ENCODE measurements around the gene MLST8.
"Not testable (repeated sequence)": the region's sequence is repeated elsewhere in the genome, so short reads cannot be mapped to it uniquely, and the experiment has no call there.

MLST8 gene

GRCh38 chr16:2229091-2229490, 23.8 kb downstream of the MLST8 start:
- in situ Hi-C loops (cut with MboI; ENCODE audit: low sequenced_read_pairs): no loop called here

- in situ Hi-C loops (cut with MboI; ENCODE audit: low sequenced_read_pairs): no loop called here
Measured at GRCh38 chr16:2229632-2230250, 24.5 kb downstream of the MLST8 start.

GRCh38 chr16:2230376-2230775, 25.1 kb downstream of the MLST8 start:
- in situ Hi-C loops (cut with MboI; ENCODE audit: low sequenced_read_pairs): no loop called here

- in situ Hi-C loops (cut with MboI; ENCODE audit: low sequenced_read_pairs): no loop called here
Measured at GRCh38 chr16:2231016-2231931, 26.0 kb downstream of the MLST8 start.

- in situ Hi-C loops (cut with MboI; ENCODE audit: low sequenced_read_pairs): no loop called here
Measured at GRCh38 chr16:2232094-2232990, 27.1 kb downstream of the MLST8 start.

- in situ Hi-C loops (cut with MboI; ENCODE audit: low sequenced_read_pairs): no loop called here
Measured at GRCh38 chr16:2233046-2233775, 28.0 kb downstream of the MLST8 start.

- in situ Hi-C loops (cut with MboI; ENCODE audit: low sequenced_read_pairs): no loop called here
Measured at GRCh38 chr16:2233872-2234812, 28.9 kb downstream of the MLST8 start.

GRCh38 chr16:2234813-2235170, 29.5 kb downstream of the MLST8 start:
- in situ Hi-C loops (cut with MboI; ENCODE audit: low sequenced_read_pairs): no loop called here

GRCh38 chr16:2235234-2235651, 30.0 kb downstream of the MLST8 start:
- in situ Hi-C loops (cut with MboI; ENCODE audit: low sequenced_read_pairs): no loop called here

GRCh38 chr16:2235695-2236336, 30.6 kb downstream of the MLST8 start:
- in situ Hi-C loops (cut with MboI; ENCODE audit: low sequenced_read_pairs): no loop called here

- in situ Hi-C loops (cut with MboI; ENCODE audit: low sequenced_read_pairs): no loop called here
Measured at GRCh38 chr16:2236337-2237101, 31.3 kb downstream of the MLST8 start, which contains the start of gene DNASE1L2. TSS of gene DNASE1L2 (plus strand) at chr16:2236444. CDS start at chr16:2236817, 373 bp downstream.

- in situ Hi-C loops (cut with MboI; ENCODE audit: low sequenced_read_pairs): no loop called here
Measured at GRCh38 chr16:2237102-2237482, 31.8 kb downstream of the MLST8 start.

- in situ Hi-C loops (cut with MboI; ENCODE audit: low sequenced_read_pairs): no loop called here
Measured at GRCh38 chr16:2237493-2238149, 32.4 kb downstream of the MLST8 start.

- in situ Hi-C loops (cut with MboI; ENCODE audit: low sequenced_read_pairs): no loop called here
Measured at GRCh38 chr16:2238150-2238837, 33.0 kb downstream of the MLST8 start.

GRCh38 chr16:2238838-2239675, 33.8 kb downstream of the MLST8 start:
- in situ Hi-C loops (cut with MboI; ENCODE audit: low sequenced_read_pairs): no loop called here

GRCh38 chr16:2240331-2240730, 35.1 kb downstream of the MLST8 start:
- in situ Hi-C loops (cut with MboI; ENCODE audit: low sequenced_read_pairs): not testable (repeated sequence)

Data from HL-60/S4 (cell line).